HG02571 (cell line): ENCODE results near the gene PPIC.
"Not testable (repeated sequence)": the region's sequence is repeated elsewhere in the genome, so short reads cannot be mapped to it uniquely, and the experiment has no call there.

Experiments used
- ATAC-seq: cut with Tn5 transposase; IDR thresholded peaks from one replicate; pipeline ENCODE4 v1.9.1; 2021; ENCODE audit warnings: mild to moderate bottlenecking, moderate library complexity; ENCODE audit not compliant: unreplicated experiment

PPIC gene

DNA sequence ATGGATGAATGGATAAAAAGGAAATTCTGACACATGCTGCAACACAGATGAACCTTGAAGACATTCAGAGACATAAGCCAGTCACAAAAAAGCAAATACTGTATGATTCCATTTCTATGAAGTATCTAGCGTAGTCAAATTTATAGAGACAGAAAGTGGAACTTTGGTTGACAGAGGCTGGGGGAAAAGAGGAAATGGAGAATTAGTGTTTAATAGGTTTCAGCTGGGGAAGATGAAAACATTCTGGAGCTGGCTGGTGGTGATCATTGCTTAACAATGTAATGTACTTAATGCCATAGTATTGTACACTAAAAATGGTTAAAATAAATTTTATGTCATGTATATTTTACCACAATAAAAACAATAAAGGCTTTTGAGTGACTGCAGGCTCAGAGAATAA is 24.2 kb downstream of the PPIC start:
- no peak for ATAC-seq

DNA sequence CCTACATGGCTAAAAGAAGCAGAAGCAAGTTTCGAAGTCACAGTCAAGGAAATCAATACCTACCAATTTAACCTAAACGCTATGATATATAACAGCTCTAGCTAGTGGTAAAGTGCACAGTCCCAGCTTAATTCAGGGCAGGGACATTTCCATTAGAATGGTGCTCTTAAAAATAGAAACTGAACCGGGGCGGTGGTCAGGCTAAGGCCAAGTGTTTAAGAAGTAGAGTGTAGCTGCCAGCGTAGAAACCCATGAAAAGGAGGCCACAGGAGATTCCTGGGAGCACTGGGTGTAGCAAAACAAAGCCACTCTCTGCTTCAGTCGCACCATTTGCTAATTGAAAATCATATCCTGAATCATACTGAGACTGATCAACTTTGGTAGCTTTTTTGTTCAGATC is 28.8 kb downstream of the PPIC start:
- no peak for ATAC-seq

- ATAC-seq = no peak
Measured at GRCh38 chr5:123007182-123007581, 29.3 kb downstream of the PPIC start.

DNA sequence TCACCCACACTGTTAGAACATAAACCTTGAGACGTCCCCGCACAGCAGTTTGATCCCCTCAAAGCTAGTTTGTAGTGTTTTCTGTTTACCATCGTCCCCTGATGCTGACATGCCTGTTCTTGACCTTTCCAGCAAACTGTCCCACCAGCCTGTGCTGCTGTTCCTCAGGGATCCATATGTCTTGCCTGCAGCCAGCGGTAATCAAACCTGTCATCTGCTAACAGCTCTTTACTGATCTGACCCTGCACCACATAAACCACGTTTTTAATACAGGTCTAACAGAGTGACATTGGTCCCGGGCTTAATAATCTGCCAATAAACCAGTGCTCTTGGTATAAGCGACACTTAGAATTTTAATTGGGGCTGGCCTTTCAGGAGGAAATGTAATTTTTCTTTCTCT is 34.7 kb downstream of the PPIC start:
- ATAC-seq = no peak

DNA sequence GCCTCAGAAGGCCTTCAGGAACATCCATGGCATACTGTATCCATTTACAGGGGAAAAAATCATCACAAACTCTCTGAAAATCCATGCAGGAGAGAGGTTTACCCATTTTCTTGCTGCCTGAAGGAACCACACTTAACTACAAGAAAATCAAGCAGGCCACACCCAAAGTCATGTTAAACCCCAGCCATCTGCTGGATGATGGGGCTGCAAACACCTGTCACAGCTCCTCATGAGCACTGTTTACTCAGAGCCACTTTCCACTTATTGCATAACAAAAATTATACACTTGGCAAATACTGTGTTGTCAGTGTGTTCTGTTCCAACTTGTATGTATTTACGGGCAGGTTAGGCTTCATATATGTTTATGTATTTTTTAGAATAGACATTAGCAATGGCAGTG is 35.8 kb downstream of the PPIC start:
- no peak for ATAC-seq

DNA sequence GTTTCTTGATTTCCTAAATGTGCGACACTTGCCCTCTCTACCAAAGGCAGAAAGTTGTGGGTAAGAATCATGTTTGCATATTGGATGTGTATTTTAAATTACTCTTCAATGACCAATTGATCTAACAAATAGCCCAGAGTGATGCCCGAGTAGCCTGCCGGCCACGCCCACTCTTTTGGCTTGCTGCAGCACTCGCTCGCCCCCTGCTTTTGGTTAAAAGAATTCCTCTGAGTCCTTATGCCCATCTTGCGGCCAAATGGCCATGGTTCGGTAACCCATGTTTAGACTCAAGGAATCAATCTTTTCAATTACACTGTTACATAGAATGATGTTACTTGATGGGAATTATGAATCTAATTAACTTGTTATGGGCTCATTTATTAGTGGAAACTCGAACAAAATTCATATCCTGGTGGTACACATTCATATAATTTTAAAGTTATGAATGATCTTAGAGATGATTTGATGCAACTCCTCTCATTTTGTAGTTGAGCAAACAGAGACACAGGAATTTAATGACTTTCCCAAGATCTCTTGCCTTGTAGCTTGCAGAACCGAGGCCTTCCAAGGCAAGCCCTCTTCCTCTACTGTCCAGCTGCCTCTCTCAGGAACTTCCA is 36.5 kb downstream of the PPIC start:
- ATAC-seq = peak; percentile 88

DNA sequence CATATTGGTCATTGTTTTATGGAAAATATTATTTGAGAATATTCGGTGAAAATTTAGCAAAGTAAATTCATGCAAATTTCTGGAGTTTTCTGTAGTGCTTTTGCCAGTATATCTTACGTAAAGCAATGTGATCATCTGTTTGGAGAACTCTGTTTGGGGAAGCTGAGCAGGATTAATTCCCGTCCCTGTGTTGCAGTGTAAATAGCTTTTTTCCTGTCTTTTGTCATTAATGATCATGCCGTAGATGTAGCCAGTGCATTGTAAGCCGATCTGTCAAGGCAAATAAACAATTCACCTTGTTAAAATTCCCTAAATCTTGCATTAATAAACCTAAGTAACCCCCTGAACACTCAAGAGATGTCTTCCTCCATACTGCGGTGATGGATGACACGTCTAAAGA is 39.2 kb downstream of the PPIC start:
- ATAC-seq = no peak

DNA sequence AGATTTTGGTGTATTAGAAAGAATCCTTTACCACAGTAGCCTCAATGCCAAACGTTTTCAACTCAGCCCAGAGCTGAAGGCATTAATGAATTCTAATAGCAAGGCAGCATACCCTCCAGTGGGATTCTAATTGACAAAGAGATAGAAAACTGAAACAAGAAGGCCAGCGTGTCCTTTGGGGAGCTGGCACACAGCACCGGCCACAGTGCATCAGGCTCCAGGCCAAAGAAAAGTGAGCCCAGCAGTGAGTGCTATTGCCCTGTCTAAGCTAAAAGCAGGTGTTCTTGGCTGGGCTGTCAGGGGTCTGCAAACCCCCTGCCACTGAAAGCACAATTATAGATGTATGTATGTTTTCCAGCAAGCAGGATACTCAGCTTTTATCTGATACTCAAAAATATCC is 40.4 kb downstream of the PPIC start:
- no peak for ATAC-seq

GRCh38 chr5:122985954-122986721 is 50.4 kb downstream of the PPIC start:
- peak; percentile 88 for ATAC-seq

DNA sequence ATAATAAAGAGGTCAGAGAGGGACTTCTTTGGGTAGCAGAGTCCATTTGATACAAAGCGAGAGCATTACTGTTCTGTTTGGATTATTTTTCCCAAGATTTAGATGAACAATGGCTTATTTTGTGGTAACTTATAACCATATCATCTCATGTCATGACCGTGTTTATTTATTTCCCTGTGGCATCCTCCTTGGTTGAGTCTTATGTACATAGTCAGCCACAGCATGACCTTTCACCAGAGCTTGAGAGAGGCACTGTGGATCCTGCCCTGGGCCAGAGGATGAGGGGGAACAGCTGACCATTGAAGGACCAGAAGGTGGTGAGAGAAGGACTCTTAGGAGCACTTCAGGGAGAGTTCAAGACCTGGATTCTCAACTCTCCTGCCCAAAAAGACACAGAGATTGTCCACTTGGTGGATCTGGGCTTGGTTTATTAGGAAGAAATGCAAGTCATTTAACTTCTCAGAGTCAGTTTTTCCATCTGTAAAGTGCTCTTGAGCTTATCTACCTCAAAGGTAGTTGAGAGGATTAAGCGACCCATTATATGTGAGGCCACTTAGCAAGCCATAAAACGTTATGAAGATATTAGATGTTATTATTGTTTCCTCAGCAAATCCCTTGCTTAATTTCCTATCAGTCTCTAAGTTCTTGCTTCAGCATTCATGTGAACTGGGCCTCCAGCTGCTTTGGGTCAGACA is 51.4 kb downstream of the PPIC start:
- no peak for ATAC-seq

DNA sequence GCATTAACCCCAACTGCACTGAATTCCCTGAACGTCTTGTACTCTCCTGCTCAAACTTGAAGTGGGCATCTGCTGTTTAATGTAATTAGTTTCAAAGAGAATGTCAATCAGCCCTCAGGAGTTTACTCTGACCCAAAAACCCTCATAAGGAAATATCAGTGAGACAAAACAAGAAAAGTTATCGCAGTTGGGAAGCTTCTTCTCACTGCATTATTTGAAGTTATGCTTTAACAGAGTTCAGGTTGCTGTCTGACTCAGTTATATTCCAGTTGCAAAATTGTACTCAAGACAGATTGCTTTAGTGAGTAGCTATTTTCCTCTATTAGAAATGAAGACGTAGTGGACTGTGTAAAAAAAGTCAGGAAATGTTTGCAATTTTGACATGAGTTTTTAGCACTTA is 52.1 kb downstream of the PPIC start:
- no peak for ATAC-seq

DNA sequence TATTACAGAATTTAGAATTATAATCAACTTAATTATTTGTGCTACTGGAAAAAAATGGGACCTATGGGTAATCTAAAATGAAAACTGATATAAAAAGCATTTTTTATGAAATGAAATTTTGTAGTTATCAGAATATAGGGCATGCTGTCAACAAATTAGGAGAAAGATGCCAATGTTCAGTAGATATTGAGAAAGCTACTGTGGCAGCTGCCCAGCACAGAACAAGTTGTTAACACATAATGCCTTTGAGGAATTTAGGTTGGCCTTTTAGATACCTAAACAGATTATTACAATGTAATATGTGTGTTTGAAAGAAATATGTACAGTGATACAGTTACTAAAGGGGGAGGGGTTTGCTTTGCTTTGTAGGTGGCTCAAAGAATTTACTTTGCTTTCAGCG is 54.1 kb downstream of the PPIC start:
- no peak for ATAC-seq

GRCh38 chr5:122981846-122982245 is 54.7 kb downstream of the PPIC start:
- no peak for ATAC-seq

DNA sequence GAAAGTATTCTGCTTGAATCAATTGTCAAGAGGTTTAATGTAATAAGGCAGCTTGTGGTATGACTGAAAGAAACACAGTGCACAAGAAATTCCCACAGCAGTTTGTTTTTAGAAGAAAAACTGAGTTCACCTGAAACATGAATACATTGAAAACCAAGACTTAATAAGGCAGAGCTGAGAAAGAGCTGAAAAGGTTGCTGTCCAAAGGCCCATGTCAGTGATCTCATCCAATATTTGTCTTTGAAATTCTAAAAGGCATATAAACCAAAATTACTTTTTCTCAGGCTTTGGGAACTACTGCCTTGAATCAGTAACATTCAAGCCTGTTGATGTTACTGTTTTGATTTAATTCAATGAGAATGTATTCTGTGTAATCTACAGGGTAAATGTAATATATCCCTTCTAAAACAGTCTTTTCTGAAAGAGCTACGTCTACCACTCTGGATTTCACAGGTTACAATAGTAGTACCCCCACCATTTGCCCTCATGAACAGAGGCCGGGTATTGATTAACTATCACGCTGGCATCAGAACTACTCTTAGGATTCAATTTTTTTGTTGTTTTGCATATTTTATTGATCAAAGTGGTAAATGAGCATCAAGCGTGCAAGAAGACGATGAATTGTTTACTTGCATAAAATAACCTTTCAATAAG is 57.8 kb downstream of the PPIC start:
- ATAC-seq = no peak

DNA sequence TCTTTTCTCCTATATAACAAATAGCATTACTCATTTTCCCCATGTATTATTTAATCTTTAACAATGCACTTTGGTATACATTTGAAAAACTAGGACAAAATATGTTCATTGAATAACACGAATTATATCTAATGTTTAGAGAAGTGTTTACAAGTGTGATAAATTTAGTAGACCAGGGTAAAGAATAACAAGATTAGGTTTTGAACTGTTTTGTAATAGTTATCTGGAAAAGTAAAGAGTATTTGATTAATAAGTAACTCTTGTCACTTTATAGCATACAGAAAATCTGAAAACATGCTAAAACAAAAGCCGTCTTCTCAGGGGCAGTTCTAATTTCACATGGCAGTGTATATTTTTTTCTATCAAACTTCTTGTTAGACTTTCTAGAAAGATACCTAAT is 58.5 kb downstream of the PPIC start:
- ATAC-seq = no peak

GRCh38 chr5:122977319-122977718 is 59.2 kb downstream of the PPIC start:
- ATAC-seq = no peak

DNA sequence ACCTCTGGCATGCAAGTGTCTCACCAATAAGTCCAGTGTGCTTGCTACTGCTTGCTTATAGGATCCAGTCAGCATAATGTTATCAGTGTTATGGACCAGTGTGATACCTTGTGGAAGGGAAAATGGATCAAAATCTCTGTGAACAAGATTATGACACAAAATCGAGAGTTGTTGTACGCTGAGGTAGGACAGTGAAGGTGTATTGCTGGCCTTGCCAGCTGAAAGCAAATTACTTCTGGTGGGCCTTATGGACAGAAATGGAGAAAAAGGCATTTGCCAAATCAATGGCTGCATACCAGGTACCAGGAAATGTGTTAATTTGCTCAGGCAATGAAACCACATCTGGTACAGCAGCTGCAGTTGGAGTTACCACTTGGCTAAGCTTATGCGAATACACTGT is 62.3 kb downstream of the PPIC start:
- ATAC-seq = not testable (repeated sequence)

GRCh38 chr5:122973759-122974158 is 62.8 kb downstream of the PPIC start:
- ATAC-seq = not testable (repeated sequence)
